ENCODE data around the gene ST8SIA4. TPM values are rescaled to one million over a fixed set of nuclear protein-coding genes. Genes with fewer than 3 reads are reported as not detected.
"Not testable (repeated sequence)": the region's sequence is repeated elsewhere in the genome, so short reads cannot be mapped to it uniquely, and the experiment has no call there.

ST8SIA4 gene
- polyA plus RNA-seq, 1 donor = 6.7 TPM

GRCh38 chr5:100828071-100828897 lies 74.8 kb downstream of the ST8SIA4 start:
- no peak for DNase-seq

GRCh38 chr5:100827481-100827889 lies 75.6 kb downstream of the ST8SIA4 start:
- no peak for DNase-seq

GRCh38 chr5:100826133-100826532 lies 76.9 kb downstream of the ST8SIA4 start:
- DNase-seq = no peak

GRCh38 chr5:100824635-100825034 lies 78.4 kb downstream of the ST8SIA4 start:
- no peak for DNase-seq

GRCh38 chr5:100823812-100824211 lies 79.3 kb downstream of the ST8SIA4 start:
- DNase-seq = no peak

- DNase-seq = no peak
Observed at GRCh38 chr5:100821751-100822150, 81.3 kb downstream of the ST8SIA4 start.

GRCh38 chr5:100818340-100818739 lies 84.7 kb downstream of the ST8SIA4 start:
- DNase-seq = no peak

- DNase-seq = peak; percentile 30
Observed at GRCh38 chr5:100803397-100803796, 99.7 kb downstream of the ST8SIA4 start.

- DNase-seq = no peak
Observed at GRCh38 chr5:100802208-100802607, 100.9 kb downstream of the ST8SIA4 start.

GRCh38 chr5:100800562-100800961 lies 102.5 kb downstream of the ST8SIA4 start:
- DNase-seq = no peak

- no peak for DNase-seq
Observed at GRCh38 chr5:100799166-100799565, 103.9 kb downstream of the ST8SIA4 start.

- no peak for DNase-seq
Observed at GRCh38 chr5:100797861-100798260, 105.2 kb downstream of the ST8SIA4 start.

GRCh38 chr5:100796851-100797250 lies 106.2 kb downstream of the ST8SIA4 start:
- no peak for DNase-seq

- DNase-seq = no peak
Observed at GRCh38 chr5:100794844-100795243, 108.2 kb downstream of the ST8SIA4 start.

GRCh38 chr5:100794218-100794617 lies 108.9 kb downstream of the ST8SIA4 start:
- DNase-seq = no peak

GRCh38 chr5:100792781-100793180 lies 110.3 kb downstream of the ST8SIA4 start:
- DNase-seq = no peak

GRCh38 chr5:100791391-100791790 lies 111.7 kb downstream of the ST8SIA4 start:
- no peak for DNase-seq

GRCh38 chr5:100790951-100791350 lies 112.1 kb downstream of the ST8SIA4 start:
- no peak for DNase-seq

GRCh38 chr5:100790170-100790665 lies 112.9 kb downstream of the ST8SIA4 start:
- no peak for DNase-seq

- DNase-seq = no peak
Observed at GRCh38 chr5:100789694-100790093, 113.4 kb downstream of the ST8SIA4 start.

- no peak for DNase-seq
Observed at GRCh38 chr5:100788417-100788816, 114.7 kb downstream of the ST8SIA4 start.

GRCh38 chr5:100787648-100788047 lies 115.4 kb downstream of the ST8SIA4 start:
- no peak for DNase-seq

GRCh38 chr5:100785536-100785935 lies 117.5 kb downstream of the ST8SIA4 start:
- DNase-seq = not testable (repeated sequence)

GRCh38 chr5:100780376-100780870 lies 122.7 kb downstream of the ST8SIA4 start:
- no peak for DNase-seq
